GM21367 (cell line): ENCODE measurements around the gene SPCS1.

Experiments
- ATAC-seq: cut with Tn5 transposase; IDR thresholded peaks from one replicate; pipeline ENCODE4 v1.9.1; 2021; ENCODE audit not compliant: unreplicated experiment

Gene SPCS1

DNA sequence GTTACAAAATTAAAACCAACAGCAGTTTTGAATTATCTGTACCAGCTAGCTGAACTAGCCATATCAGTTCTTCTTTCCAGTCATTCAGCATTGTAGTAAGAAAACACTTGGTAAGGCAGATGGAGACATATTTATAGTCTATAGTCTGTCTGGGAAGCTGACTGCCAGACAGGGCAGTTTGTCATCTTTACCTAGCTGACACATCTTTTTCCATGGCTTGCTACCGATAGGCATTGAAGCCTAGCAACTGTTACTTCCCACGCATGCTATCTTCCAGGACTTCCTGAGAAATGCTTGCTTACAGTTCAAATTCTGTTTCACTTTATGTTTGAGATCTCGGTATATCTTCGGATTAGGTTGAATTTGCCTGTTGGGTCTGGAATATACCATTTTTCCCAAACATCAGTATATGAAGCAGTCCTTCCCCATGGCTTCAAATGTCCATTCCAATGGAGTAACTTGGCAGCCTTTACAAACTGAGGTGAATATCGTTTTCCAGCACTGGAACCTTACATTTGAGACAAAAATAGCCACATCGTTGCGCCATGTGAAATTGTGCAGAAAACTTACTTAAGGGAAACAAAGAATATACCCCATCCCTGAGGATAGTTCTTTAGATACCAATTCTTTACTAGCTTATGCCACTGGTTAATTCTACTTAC, 11.2 kb upstream of the SPCS1 start:
- no peak for ATAC-seq

DNA sequence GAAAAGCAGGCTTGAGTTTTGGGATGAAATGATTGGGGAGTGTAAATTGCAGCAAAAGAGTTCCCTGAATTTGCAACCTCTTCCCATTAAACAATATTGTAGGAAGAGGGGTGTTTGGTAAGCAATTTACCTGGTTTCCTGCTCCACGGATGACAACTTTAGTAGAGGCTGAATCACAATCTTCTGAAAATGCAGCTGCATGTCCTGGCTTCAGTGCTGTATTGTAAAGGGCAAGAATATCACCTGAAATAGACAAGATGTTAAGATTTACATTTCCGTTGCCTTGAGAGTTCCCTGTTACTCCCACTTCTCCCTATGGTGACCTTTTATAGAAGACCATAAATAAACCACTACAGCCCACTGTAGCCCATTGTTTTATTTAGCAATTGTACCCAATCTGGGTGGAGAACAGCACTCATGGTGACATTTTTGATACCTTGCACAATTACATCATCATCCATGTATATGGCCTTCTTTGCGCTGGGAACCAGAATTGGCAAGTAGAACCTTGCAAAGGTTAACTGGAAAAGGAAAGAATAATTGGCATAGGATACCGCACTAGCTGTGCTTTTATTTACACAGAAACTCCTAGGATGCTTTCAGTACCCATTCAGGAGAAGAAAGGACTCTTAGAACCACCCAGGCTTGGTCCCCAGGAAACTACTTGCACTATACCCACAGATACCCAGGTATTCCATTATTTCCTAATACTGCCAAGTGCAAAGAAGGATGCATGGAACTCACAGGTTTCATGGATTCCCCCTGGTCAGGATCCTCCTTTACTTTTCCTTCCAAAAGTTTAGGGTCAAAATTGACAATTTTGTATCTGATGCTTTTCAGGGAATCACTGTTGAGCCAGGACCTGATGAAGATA, 9.9 kb upstream of the SPCS1 start:
- ATAC-seq, result no peak

DNA sequence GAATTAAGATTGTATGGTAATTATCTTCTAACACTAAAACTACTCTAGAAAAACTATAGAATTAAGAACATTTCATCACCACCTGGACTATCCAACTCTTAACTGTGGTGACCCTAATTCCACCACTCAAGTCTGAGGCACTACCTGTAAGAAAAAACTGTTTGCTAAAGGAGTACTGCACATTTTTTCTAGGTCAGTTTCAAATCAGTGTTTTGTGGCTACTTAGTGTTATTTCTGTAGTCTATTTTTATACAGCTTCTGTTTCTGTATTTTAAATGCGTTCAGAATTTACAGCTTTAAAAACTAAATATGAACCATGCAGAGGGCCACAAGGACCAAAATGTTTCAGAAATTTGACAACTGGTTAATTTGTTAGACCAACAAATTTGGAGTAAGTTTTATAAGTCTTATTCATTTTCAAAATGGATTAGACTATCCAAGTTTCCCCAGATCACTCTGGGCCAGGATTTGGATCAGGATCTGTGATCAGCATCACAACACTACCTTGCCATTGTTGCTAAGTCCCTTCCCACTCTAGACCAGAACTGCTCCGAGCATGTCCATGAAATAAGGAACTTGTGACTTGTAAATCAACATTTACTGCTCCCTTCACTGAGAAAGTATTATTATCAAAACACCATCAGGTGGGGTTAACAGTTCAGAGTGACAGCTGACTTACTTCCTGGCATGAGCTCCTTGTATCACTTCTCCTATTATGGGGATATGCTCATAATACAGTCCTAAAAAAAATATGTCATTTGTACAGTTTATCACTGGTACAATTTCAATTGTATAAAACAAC, 8.9 kb upstream of the SPCS1 start:
- no peak for ATAC-seq

DNA sequence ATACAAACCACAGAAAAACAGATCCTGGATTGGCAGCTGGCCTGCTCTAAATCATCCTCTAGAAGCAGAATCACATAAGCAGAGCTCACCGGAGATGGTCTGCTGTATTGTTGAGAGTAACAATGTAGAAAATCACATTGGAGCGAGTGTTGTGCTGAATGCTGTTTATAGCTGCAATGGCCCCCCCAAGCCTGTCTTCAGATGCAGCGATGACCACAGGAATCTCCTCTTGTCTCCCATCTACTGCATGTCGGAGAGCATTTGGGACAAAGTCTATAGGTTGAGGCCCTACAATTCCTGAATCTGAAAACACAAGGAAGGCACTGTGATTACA, 8.3 kb upstream of the SPCS1 start:
- no peak for ATAC-seq

DNA sequence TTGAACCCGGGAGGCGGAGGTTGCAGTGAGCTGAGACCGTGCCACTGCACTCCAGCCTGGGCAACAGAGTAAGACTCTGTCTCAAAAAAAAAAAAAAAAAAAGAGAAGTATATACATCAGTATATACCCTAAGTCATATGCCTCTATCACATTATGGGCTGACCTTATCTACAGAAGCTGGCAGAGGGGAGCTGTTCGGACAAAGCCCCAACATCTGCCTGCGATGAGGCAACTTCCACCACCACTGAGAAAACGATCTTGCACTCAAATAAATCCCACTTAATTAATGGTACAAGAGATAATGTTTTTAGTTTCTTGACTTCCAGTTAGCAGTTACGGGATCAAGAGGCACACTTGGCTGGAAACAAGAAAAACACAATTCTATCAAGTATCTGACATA, 2.6 kb upstream of the SPCS1 start:
- ATAC-seq, result no peak

DNA sequence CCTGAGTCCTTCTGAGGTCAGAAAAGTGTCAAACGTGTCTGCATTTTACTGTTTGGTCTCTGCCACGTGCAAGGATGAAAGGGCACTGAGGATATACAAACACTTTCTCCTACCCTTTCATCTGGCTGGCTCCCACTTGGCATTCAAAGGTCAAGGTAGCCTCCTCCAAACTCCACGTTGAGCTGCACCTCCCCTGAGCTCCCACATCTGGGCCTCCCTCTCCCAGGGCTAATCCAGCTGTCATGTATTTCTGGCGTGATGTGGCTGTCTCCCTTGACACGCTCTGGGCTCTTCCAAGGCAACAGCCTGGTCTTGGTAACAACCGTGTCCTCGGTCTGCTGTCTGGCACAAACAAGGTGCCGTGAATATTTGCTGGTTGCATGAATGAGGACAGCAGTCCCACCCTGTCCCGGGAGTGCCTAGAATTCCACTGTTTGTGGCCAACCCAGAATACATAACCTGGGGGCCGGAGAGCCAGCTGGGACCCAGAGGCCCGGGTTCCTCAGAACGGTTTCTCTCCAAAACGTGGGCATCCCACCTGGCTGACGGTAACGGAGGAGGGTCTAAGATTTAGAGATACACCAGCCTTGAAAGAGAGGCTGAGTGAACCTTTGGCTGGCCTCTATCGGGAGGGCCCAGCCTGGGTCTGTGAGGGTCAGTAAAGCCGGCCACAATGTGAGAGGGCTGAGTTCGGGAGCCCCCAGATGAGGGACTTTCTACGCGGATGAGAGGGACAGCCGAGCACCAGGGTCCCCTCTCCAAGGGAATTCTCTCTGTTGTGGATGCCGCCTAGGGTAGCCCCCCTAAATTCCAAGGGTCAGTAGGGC, 1.1 kb upstream of the SPCS1 start:
- ATAC-seq, result peak; percentile 3

DNA sequence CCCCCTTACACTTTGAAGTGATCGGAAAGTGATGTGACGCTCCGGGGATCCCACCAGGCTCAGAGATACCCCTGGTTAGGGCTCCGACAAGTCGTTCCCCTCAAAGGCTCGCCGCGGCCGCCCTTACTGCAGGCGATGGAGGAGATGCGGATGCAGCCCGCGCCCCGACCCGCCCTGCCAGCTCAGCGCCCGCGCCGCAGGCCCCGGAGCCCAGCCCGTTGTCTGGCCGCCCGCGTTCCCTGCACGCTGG, 543 bp upstream of the SPCS1 start:
- no peak for ATAC-seq

DNA sequence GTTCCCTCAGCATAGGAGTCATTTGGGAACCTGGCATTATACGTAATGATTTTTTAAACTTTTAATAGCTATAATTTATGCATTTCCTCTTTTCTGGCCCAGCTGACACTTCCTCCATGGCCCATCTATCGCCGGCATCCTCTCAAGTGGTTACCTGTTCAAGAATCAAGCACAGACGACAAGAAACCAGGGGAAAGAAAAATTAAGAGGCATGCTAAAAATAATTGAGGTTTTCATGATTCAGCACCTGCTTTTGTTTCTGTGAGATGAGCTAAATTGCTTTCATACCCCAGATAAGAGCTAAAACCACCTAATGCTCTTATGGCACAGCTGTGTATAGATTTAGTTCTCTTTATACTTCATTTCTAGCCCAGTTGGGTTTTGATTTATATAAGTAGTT, 1.7 kb downstream of the SPCS1 start:
- ATAC-seq, result no peak

DNA sequence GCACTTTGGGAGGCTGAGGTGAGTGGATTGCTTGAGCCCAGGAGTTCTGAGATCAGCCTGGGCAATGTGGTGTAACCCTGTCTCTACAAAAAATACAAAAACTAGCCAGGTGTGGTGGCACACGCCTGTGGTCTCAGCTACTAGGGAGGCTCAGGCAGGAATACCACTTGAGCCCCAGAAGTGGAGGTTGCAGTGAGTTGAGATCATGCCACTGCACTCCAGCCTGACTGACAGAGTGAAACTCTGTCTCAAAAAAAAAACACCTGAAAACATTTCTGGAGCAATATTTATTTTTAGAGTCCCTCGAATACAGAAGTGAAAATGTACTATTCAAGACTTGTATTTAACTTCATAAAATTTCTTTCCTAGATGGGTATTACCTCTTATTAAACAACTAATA, 4.6 kb downstream of the SPCS1 start:
- ATAC-seq, result no peak

DNA sequence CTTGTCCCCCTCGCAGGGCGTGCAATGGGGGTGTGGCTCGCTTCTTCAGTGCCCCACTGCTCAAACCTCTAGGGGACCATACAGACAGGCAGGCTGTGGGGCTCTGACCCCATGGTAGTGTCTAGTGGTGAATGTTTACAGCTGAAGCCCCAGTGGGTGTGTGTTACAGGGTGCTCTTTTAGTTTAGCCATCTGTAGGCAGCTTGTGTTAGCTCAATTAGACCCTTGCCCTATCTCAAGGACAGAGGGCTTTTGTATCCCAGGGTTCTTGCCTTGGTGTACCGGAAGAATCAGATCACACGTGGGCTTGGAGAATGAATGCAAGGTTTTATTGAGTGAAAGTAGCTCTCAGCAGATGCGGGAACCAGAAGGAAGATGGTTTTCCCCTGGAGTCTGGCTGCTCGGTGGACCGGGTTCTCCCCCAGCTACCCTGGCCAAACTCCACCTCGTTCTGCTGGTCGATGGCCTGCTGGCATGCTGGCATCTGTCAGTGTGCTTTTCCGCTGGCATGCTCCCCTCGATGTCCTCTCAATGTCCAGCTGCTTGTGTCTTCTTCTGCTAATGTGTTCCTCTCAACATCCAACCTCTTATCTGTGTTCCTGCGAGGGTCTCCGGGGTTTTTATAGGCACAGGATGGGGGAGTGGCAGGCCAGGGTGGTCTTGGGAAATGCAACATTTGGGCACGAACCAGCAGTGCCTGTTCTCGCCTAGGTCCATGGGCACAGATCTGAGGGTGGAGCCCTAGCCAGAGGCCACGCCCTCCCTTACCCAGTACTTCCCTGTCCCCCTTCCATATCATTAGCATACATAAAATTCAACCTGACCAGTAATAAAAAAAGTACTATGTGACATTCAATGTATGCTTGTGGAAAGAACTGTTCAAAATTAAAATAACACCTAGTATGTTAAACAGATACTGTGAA, 6.6 kb downstream of the SPCS1 start:
- no peak for ATAC-seq

DNA sequence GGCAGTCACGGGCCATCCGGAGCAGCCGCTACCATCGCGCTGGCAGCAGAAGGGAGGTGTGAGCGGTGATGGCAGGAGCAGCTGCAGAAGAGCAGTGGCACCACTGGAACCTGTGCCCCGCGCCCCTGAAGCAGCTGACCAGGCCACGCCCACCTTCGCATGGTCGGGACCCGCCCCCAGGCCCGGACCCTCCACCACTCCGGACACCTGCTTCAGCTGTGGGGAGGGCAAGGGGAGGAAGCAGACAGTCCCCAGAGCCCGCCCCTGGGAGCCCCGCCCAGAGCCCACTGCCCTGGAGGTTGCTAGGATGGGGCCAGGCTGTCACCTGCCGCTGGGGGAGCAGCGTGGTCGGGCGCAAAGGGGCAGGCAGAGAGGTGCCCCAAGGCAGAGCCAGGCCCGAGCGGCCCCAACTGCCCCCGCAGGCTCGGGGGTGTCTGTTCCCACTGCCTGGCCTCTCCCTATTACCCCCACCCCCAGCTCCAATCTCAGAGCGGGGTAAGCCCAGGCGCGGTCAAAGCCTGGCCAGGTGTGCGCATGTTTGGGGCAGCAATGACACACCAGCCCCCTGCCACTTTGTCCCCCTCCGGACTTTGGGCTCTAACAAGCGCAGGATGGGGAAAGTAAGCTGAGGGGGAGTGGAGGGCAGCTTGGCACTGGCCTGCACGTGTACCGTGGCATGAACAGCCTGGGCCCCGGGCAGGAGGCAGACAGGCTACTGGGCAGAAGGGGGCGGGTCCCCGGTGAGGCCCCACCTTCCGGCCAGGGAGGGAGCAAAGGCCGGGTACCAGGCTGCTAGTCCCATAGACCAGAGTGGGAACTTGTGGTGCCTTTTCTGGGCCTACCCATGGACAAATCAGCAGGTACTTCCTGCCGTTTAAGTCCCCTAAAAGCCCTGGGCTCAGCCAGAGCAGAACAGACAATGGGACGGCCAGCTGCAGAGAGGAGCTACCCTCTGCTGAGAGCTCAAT, 8.7 kb downstream of the SPCS1 start:
- no peak for ATAC-seq

DNA sequence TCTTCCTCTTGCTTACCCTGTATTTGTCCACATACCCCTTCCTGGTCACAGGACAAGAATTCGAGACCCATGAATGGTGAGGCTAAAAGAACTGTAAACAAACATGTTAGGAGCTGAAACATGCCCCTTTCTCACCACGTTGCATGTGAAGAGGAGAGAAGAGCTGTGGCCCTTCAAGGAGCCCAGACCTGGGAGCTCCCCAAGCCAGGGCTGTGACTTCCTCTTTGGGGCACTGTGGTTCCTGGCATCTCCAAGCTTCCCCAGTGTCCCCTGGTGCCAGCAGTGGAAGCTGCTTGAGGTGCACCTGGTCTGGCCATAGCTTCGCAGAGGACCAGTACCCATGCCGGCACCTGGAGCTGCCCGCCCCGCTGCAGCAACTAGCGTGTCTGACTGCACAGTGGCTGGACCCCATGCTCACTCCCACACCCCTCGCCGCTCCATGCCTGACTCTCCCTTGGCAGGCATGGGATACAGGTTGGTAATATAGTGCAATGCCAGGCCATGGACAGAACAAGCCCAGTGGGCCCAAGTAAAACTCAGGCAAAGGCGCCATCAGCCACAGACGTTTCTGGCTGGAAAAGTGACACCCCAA, 9.9 kb downstream of the SPCS1 start:
- no peak for ATAC-seq

DNA sequence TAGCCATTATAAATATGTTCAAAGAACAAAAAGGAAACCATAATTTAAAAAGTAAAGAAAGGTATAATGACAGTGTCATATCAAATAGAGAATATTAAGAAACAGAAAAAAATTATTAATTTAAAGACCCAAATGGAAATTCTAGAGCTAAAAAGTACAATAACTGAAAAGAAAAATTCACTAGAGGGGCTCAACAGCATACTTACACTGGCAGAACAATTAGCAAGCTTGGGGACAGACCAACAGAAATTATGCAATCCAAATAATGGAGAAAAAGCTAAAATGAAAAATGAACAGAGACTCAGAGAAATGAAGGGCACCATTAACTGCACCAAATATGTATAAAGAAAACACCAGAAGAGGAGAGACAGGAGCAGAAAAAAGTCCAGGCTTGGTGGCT, 13.7 kb downstream of the SPCS1 start:
- ATAC-seq, result no peak

DNA sequence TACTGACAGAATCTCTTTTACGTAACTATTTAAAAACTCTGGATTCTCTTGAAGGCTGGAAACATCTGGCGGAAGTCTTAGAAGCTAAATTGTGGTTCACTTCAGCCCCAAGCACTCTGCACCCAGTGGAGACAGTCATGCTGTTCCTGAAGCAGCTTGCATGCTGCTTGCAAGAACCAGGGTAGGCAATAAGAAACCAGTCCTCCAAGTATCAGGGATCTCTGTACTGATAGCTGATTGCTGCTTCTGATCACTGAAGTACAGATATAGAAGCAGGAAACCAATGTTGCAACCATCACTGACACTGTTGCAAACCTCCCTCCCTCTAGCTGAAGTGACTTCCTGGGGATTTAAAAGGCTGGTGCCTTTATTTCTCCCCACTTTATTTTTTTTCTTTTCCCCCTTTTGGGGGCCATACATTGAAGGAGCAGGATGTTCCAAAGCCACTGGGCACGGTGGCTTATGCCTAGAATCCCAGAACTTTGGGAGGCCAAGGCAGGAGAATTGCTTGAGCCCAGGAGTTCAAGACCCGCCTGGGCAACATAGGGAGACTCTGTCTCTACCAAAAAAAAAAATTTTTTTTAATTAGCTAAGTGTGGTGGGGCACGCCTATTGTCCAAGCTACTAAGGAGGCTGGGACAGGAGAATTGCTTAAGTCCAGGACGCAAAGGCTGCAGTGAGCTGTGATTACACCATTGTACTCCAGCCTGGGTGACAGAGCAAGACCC, 15.3 kb downstream of the SPCS1 start:
- peak; percentile 70 for ATAC-seq

DNA sequence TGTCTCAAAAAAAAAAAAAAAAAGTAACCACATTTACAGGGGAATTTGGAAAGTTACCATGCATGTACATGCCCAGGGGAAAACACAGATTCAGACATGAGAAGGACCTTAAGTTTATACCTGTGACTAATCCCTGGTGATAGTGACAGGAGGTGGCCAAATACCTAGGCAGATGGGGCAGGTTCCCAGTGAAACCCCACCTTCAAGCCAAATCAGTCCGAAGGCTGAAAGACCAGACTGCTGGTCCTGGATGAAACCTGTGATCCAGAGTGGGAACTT, 15.8 kb downstream of the SPCS1 start:
- no peak for ATAC-seq

DNA sequence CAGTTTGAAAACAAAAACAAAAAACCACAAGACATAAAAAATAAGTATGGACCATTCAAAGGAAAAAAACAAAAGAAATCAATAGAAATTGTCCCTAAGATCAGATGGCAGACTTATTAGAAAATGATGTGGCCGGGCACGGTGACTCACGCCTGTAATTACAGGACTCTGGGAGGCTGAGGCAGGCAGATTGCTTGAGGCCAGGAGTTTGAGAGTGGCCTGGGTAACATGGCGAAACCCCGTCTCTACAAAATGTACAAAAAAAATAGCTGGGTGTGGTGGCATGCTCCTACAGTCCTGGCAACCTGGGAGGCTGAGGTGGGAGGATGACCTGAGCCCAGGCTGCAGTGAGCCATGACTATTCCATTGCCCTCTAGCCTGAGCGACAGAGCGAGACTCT, 16.6 kb downstream of the SPCS1 start:
- no peak for ATAC-seq

DNA sequence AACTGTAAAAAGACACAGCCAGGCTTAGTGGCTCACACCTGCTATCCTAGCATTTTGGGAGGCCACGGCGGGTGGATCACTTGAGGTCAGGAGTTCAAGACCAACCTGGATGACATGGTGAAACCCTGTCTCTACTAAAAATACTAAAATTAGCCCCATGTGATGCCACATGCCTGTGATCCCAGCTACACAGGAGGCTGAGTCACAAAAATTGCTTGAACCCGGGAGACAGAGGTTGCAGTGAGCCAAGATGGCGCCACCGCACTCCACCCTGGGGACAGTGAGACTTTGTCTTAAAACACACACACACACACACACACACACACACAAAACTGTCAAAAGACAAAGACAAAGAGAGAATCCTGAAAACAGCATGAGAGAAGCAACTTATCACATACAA, 18.0 kb downstream of the SPCS1 start:
- ATAC-seq, result no peak

DNA sequence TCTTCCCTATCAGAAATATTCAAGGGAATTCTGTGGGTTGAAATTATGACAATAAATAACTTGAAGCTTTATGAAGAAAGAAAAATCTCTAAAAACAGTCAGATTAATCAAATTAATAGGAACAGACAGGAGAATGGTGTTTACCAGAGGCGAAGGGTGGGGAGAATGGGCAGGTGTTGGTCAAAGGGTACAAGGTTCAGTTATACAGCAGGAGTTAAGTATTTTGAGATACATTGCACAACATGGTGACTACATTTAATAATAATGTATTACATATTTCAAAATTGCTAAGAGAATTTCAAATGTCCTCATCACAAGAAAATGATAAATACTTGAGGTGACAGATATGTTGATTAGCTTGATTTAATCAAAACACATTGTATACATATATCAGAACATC, 18.6 kb downstream of the SPCS1 start:
- no peak for ATAC-seq
